Measurements from ENCODE around the gene NEFH.
"Not testable (repeated sequence)": the region's sequence is repeated elsewhere in the genome, so short reads cannot be mapped to it uniquely, and the experiment has no call there.

The NEFH gene, protein sequence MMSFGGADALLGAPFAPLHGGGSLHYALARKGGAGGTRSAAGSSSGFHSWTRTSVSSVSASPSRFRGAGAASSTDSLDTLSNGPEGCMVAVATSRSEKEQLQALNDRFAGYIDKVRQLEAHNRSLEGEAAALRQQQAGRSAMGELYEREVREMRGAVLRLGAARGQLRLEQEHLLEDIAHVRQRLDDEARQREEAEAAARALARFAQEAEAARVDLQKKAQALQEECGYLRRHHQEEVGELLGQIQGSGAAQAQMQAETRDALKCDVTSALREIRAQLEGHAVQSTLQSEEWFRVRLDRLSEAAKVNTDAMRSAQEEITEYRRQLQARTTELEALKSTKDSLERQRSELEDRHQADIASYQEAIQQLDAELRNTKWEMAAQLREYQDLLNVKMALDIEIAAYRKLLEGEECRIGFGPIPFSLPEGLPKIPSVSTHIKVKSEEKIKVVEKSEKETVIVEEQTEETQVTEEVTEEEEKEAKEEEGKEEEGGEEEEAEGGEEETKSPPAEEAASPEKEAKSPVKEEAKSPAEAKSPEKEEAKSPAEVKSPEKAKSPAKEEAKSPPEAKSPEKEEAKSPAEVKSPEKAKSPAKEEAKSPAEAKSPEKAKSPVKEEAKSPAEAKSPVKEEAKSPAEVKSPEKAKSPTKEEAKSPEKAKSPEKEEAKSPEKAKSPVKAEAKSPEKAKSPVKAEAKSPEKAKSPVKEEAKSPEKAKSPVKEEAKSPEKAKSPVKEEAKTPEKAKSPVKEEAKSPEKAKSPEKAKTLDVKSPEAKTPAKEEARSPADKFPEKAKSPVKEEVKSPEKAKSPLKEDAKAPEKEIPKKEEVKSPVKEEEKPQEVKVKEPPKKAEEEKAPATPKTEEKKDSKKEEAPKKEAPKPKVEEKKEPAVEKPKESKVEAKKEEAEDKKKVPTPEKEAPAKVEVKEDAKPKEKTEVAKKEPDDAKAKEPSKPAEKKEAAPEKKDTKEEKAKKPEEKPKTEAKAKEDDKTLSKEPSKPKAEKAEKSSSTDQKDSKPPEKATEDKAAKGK

DNA sequence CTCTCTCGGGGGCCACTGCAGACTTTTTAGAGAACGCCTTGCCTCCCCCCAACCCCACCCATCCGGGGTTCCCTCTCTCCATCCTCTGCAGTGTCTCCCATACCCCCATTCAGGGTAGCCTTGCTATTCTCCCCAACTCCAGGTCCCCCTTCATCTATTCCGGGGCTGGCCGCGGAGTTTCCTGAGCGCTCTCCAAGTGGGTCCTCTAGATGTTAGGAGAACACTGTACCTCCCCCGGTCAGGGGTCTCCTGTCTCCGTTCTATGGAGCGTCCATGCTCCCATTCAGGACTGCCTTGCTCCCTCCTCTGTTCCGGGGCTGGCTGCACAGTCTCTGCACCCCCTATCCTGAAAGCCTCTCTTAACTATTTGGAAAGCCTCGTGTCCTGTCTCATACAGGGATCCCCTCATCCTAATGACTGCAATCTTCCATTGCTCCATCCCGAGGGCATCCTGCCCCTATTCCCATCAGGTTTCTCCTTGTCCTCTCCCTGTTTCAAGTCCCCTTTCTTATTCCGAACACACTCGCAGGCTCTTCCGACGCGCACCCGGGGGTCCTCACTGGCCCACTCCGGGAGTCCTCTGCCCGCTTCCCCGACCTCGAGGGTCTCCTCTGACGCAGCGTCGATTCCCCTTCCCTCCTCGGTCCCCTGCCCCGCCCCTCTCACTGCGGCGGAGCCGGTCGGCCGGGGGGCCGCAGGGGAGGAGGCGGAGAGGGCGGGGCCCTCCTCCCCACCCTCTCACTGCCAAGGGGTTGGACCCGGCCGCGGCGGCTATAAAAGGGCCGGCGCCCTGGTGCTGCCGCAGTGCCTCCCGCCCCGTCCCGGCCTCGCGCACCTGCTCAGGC lies at the start of gene NEFH:
Gene NEFH, plus strand, starts transcription at position 802 of the 845 bp plus-strand sequence. CDS start 45 bp downstream, outside the sequence.
- peak; percentile 78 for DNase-seq

DNA sequence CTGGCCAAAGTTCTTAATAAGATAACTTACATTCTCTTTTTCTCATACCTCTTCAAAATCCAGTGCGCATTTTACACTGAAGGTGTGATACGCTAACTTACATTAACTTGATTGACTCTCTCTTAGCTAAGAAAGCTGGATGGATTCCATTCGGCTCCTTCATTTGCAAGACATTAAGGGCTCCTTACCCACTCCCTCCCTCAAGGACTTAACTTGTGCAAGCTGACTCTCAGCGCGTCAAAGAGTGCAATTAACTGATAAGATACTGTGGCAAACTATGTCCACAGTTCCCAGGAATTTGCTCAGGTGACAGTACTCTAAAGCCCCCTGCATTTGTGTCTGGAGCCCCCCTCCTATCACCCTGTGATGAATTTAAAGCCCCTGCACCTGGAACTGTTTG lies 48.0 kb upstream of the NEFH start:
- DNase-seq = no peak

DNA sequence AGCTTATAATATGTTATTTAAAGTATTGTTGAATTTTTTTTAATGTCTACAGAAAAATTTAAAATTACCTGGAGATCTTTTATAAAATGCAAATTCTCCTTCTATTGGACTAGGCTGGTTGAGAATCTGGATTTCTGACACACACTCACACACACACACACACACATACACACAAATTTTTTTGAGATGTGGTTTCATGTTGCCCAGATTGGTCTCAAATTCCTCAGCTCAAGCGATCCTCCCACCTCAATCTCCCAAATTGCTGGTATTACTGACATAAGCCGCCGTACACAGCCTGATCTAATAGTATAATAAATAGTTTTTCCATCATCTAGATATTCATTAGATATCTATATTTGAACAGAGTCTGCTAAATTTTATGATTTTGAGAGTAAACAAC lies 46.2 kb upstream of the NEFH start:
- no peak for DNase-seq

DNA sequence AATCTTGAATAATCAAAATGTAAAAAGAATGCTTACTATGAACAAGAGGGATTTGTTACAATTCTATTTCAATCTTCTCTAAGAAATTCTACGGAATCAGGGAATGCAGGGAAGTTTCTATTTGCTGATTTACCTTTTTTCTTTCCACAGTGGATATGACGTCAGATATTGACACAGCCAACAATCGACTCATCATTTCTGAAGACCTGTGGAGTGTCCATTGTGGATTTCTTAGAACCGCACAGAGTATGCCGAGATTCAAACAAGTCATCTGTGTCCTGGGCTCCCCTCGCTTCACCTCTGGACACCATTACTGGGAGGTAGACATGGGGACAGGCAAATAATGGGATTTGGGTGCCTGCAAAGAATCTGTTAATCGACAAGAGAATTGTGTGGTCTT lies 45.7 kb upstream of the NEFH start:
- DNase-seq = no peak

DNA sequence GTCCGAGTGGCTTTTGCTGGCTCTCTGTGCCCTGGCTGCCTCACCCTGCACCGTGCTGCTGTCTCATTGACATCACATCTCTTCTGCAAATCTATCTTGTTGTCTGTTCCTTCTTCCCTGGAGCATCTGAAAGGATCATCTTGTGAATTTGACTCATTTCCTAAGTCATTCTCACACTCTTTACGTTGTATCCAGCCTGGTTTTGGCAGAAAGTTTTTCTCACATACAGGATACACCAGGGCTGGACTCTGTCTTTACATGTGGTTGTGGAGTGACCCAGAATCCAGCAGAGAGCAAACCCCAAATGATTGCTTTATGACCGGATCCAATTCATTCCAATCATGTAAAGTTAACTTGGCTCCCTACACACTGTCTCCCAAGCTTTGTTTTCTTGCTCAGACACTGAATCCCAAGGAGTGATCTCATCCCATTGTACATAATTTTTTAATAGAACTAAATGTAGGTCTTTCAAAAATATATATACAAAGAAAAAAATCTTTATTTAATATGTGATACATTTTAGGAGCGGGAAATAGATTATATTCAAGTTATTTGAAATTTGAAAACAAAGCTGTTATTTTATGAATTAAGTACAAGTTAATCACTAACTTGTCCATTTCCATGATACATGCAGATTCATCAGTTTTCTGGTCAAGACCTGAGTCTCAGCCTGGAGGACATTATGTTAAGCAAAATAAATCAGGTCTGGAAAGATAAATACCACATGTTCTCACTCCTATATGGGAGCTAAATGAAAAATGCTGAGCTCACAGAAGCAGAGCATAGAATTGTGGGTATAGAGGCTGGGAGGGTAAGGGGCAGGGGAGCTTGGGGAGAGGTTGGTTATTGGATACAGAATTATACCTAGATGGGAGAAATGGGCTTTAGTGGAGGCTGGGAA lies 44.5 kb upstream of the NEFH start:
- no peak for DNase-seq

DNA sequence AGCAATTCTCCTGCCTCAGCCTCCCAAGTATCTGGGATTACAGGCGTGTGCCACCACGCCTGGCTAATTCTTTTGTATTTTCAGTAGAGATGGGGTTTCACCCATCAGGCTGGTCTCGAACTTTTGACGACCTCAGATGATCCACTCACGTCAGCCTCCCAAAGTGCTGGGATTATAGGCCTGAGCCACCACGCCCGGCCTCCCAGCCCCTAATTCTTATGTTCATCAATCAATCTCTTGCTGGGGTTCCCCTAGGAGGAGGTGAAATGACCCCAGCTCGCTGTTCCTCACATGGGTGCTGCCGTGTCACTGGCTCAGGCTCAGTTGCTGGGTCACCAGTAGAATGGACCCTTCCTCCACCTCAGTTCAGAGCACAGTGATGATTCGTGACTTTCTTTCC lies 41.7 kb upstream of the NEFH start, which contains the start of gene RFPL1:
Gene RFPL1, plus strand, starts transcription at position 301 of the 400 bp plus-strand sequence.
- not testable (repeated sequence) for DNase-seq

DNA sequence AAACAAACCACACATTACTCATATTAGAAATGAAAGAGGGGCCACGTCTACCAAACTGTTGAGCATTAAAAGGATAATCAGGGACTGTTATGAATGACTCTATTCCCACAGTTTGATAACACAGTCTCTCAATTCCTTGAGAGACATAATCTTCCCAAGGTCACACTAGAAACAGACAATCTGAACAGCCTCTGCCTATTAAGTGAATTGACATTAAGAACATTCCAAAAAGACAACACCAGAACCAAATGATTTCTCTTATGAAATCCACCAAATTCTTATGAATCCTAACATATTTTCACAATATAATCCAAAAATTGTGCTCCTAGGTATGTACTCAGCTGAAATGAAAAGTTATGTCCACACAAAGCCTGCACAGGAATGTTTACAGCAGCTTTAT lies 37.0 kb upstream of the NEFH start:
- DNase-seq = no peak

DNA sequence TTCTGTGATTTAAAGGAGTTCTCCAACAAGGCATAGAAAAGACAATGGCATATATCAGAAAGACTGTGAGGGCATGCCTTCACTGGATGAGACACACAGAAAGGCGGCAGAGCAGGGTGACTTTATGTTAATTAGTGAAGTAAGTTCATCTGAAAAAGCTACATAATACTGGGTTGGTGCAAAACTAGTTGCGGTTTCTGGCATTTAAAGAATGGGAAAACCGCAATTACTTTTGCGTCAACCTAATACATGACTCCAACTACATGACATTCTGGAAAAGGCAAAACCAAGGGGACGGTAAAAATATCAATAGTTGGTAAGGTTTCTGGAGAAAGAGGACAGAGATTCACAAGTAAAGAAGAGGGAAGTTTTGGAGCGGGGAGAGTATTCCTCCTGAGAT lies 36.6 kb upstream of the NEFH start:
- no peak for DNase-seq

DNA sequence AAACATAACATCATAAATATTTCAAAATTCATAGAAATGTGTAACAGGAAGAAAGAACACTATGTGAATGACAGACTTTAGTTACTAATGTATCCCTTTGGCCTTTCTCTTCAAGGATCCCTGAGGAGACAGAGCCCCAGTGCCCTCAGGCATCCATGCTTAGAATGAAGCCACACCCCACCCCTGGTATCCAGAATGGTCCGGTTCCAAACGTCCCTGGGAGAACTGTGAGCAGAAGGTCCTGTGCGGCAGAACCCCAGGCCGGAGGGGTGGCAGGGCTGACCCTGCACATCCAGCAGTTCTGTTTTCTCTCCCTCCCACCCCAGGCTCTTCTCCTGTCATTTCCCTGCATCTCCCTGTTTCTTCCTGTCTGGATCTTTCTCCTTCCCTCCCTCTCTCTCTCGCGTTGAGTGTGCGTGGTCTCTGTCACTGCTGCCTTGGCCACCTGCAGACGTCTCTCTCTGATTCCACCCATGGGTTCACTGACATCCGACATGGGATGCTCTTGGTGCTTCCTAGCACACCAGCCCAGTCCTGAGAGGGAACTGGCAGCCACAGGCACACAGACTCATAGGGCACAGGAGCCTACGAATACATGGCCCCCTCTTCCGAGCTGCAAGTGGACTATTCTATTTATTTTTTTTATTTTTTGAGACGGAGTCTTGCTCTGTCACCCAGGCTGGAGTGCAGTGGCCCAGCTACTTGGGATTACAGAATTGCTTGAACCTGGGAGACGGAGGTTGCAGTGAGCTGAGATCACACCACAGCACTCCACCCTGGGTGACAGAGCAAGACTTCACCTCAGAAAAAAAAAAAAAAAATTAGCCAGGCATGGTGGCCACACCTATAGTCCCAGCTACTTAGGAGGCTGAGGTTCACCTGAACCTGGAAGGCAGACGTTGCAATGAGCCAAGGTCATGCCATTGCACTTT lies 35.9 kb upstream of the NEFH start:
- no peak for DNase-seq

DNA sequence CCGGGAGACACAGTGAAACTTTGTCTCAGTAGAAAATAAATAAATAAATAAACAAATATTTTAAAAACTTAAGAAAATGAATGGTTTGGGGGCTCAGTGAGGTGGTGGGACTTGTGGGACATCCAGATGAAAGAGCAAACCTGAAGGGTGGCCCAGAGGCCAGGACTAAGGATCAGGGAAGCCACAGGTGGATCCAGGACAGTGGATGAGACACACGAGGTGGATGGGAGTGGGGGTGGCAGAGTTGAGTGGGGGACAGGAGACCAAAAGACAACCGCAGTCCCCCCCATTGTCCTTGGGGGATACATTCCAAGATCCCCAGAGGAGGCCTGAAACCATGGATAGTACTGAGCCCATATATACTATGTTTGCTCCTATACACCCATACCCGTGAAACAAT lies 34.5 kb upstream of the NEFH start:
- no peak for DNase-seq

DNA sequence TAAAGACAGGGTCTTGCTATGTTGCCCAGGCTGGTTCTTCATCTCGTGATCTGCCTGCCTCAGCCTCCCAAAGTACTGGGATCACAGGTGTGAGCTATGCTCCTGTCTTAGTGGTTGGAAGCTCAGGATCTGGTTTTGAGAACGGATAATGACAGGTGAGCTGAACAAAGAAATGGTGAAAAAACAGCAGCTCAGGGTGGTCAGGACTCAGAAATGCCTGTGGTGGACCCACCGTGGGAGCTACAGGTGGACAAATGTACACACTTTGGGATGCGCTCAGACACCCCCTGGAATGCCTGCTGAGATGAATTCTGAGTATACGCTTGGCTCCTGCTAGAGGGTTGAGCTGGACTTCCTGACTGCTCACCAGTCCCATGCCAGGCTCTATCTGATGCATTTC lies 32.1 kb upstream of the NEFH start:
- DNase-seq = no peak

DNA sequence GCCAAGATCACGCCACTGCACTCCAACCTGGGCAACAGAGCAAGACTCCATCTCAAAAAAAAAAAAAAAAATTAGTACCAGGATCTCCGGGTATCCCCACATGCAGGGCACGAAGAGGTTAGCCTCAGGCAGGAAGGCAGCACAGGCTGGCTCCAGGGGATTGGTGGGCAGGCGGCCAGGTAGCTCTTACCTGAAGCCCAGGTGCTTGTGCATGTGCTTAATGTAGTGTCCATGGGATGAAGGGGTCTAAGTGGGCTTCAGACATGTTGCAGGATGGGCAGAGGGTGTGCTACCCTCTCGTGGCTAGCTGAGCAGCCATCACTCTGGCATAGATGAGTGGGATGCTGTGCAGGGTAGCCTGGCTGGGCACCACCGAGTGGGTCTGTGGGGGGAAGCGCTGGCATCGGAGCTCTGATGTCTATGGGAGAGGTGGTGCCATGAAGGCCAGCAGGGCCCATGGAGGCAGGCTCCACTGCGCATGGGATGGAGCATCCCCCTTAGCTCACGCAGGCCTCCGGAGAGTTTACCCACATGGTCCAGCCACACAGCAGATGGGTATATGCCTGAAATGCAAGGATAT lies 30.6 kb upstream of the NEFH start:
- DNase-seq = no peak

DNA sequence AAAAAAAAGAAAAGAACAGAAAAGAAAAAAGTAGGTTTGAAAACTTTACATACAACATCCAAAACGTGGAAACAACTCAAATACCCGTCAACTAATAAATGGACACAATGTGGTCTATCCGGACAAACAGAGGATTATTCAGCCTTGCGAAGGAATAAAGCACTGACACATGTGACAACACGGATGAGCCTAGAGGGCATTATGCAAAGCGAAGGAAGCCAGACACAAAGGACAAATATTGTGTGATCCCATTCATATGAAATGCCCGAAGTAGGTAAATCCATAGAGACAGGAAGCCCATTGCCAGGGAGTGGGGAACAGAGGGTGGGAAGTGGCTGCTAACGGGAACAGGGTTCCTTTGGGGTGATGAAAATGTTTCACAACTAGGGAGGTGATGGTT lies 29.8 kb upstream of the NEFH start:
- no peak for DNase-seq

DNA sequence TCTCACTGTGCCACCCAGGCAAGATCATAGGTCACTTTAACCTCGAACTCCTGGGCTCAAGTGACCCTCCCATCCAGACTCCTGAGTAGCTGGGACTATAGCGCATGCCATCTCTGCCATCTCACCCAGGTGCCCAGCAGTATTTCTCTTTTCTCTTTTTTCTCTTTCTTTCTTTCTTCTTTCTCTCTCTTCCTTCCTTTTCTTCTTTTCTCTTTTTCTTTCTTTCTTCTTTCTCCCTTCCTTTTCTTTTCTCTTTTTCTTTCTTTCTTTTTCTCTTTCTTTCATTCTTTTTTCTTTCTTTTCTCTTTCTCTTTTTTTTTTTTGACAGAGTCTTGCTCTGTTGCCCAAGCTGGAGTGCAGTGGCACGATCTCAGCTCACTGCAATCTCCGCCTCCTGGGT lies 28.2 kb upstream of the NEFH start:
- no peak for DNase-seq

DNA sequence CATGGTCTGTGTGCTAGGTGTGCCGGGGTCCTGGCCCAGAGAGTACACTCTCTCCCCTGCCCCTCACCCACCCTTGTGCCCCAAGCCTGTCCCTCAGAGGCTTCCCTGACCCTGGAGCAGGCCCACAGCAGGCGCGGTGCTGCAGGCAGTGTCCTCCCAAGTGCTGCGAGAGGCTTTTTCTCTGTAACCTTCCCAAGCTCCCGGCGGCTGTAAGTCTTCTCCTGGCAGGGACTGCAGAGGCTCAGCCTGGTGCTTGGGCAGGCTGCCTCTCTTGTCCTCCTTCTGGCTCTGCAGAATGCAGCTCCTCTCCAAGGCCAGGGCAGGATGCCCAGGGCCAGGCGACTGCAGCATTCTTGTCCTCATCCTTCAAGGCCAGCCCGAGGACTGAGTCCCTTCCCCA lies 25.7 kb upstream of the NEFH start:
- DNase-seq = no peak

DNA sequence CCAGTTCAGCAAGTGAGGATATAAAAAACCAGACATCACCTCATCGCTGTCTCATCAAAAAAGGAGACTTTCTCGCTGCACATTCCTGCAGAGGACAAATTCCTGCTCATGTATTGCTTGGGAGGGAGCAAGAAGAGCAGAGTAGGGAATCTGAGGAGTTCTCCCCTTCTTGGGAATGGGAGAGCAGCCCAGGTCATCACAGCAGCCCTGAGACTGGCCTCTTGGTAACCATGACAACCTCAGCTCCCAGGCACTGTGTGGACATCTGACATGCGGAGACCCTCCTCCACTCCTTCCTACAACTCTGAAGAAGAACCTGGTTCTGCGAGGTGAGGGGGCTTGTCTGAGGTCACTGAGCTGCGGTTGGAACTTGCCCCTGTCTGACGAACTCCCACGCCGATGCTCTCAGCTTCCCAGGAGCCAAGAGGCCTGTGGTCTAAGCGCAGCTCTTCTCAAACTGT lies 23.8 kb upstream of the NEFH start:
- DNase-seq = no peak

DNA sequence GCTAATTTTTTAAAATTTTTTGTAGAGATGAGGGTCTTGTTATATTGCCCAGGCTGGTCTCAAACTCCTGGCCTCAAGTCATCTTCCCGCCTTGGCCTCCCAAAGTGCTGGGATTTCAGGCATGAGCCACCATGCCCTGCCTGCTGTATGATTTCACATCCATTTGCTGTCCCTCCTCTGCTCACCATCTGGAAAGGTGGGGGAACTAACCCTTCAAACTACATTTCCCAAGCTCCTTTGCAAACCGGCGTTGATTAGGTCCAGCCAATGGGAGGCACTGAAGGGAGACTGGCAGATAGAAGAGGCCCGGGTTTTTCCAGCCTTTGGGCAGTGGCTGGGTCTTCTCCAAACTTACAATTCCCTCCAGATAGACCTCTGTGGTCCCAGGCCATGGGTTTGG lies 22.3 kb upstream of the NEFH start:
- DNase-seq = peak; percentile 4

DNA sequence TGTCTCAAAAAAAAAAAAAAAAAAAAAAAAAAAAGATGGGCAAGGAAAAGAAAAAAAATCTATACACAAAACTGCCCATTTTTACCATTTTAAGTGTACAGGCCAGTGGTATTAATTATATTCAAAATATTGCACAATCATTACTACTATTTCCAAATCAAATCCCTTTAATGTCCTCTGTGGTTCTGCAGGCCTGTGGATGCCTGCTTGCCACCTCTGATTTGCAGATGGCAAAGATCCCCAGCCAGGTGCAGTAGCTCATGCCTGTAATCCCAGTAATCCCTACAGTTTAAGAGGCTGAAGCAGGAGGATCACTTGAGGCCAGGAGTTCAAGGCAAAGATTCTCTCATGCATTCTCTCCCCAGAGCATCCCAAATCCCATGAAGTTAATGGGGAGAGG lies 21.5 kb upstream of the NEFH start:
- DNase-seq = no peak

DNA sequence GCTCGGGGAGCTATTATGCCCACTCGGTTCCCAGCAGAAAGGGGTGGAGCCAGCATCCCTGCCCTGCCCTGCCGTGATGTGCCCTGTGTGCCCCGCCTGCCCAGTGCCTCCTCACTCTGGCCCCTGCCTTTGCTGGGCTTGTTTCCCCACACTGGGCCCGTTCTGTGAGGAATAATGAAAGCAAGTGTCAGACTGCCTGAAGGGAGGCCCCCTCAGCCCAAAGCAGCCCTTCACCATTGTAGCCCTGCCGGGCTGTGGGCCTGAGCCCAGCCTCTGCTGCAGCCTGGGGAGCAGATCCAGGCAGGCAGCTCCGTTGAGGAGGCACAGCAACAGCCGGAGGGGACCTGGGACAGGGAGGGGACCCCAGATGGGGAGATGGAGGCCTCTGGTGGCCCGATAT lies 20.2 kb upstream of the NEFH start:
- DNase-seq = no peak

DNA sequence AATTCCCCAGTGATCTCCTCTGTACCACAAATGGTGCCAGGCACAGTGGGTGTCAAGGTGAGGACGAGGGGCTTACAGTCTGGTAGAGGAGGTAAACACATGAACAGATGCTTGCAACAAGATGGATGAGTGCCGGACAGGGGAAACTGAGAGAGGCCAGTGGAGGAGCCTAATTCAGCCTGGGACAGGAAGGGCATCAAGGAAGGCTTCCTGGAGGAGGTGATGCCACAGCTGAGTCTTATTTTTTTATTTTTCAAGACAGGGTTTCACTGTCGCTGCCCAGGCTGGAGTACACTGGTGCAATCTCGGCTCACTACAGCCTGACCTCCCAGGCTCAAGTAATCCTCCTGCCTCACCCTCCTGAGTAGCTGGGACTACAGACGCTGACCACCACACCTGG lies 18.8 kb upstream of the NEFH start:
- DNase-seq = no peak

All from NCI-H1436 (cell line).